ENCODE measurements around the gene WDR35.
"Not testable (repeated sequence)": the region's sequence is repeated elsewhere in the genome, so short reads cannot be mapped to it uniquely, and the experiment has no call there.

The WDR35 gene

GRCh38 chr2:19933351-19933981 is 56.4 kb downstream of the WDR35 start:
- no peak for DNase-seq

GRCh38 chr2:19932928-19933327 is 57.0 kb downstream of the WDR35 start:
- DNase-seq: no peak

GRCh38 chr2:19929226-19929625 is 60.7 kb downstream of the WDR35 start:
- DNase-seq: no peak

GRCh38 chr2:19927816-19928215 is 62.1 kb downstream of the WDR35 start:
- not testable (repeated sequence) for DNase-seq

- not testable (repeated sequence) for DNase-seq
Measured at GRCh38 chr2:19924526-19924925, 65.4 kb downstream of the WDR35 start.

GRCh38 chr2:19922188-19922587 is 67.7 kb downstream of the WDR35 start:
- DNase-seq: not testable (repeated sequence)

GRCh38 chr2:19916385-19916950 is 73.4 kb downstream of the WDR35 start:
- DNase-seq: peak; percentile 94

GRCh38 chr2:19914266-19914975 is 75.5 kb downstream of the WDR35 start:
- DNase-seq: no peak

- DNase-seq: no peak
Measured at GRCh38 chr2:19911808-19912509, 77.9 kb downstream of the WDR35 start.

GRCh38 chr2:19902216-19902740 is 87.6 kb downstream of the WDR35 start:
- DNase-seq: peak; percentile 53

- peak; percentile 98 for DNase-seq
Measured at GRCh38 chr2:19901442-19902215, 88.3 kb downstream of the WDR35 start, which contains the start of gene TTC32. Gene TTC32 (minus strand): TSS chr2:19901983. CDS start chr2:19901854, 129 bp downstream.

- DNase-seq: peak; percentile 53
Measured at GRCh38 chr2:19900931-19901441, 88.9 kb downstream of the WDR35 start.

- DNase-seq: peak; percentile 57
Measured at GRCh38 chr2:19899985-19900930, 89.6 kb downstream of the WDR35 start.

GRCh38 chr2:19898592-19899329 is 91.1 kb downstream of the WDR35 start:
- DNase-seq: no peak

- DNase-seq: no peak
Measured at GRCh38 chr2:19897623-19898245, 92.2 kb downstream of the WDR35 start.

- DNase-seq: peak; percentile 51
Measured at GRCh38 chr2:19895535-19895934, 94.4 kb downstream of the WDR35 start.

- no peak for DNase-seq
Measured at GRCh38 chr2:19894134-19894792, 95.6 kb downstream of the WDR35 start.

- no peak for DNase-seq
Measured at GRCh38 chr2:19893520-19894133, 96.3 kb downstream of the WDR35 start.

GRCh38 chr2:19891971-19892370 is 97.9 kb downstream of the WDR35 start:
- peak; percentile 46 for DNase-seq
